Esophagus muscularis mucosa (tissue), 4 donors: ENCODE data around the gene AHRR. TPM values are rescaled to one million over a fixed set of nuclear protein-coding genes. Genes with fewer than 3 reads are reported as not detected.
"Not testable (repeated sequence)": the region's sequence is repeated elsewhere in the genome, so short reads cannot be mapped to it uniquely, and the experiment has no call there.

Experiments
- DNase-seq: peaks from one replicate; pipeline ENCODE4 v3.0.0-alpha.2; 2017; ENCODE audit errors: extremely low spot score
- H3K27ac ChIP-seq, 4 donors: fragments of 200-600 bp; sonication (generic); replicated peaks in 1 of 4; 1 replicate in 3 of 4; 2 replicates in 1 of 4; pipeline ENCODE4 v1.5.1; 2016 to 2019; ENCODE audit warnings: mild to moderate bottlenecking in 1 of 4
- H3K27me3 ChIP-seq, 4 donors: fragments of 200-600 bp; sonication (generic); one replicate each; pipeline versions ENCODE4 v1.5.1 to v1.6.0; 2016 to 2019
- H3K36me3 ChIP-seq, 4 donors: fragments of 200-600 bp; sonication (generic); one replicate each; pipeline ENCODE4 v1.5.1; 2016 to 2019
- H3K4me1 ChIP-seq, 4 donors: fragments of 200-600 bp; sonication (generic); one replicate each; pipeline ENCODE4 v1.5.1; 2016 to 2019
- H3K4me3 ChIP-seq, 4 donors: fragments of 200-600 bp; sonication (generic); 1 replicate in 2 of 4; 2 replicates in 2 of 4; pipeline ENCODE4 v1.5.1; 2016 to 2019; ENCODE audit warnings: mild to moderate bottlenecking in 4 of 4, moderate library complexity in 1 of 4
- H3K9me3 ChIP-seq, 4 donors: fragments of 200-600 bp; sonication (generic); 1 replicate in 3 of 4; 2 replicates in 1 of 4; pipeline ENCODE4 v1.5.1; 2016 to 2019
- CTCF ChIP-seq, 3 experiments: fragments of 200-600 bp in 2 of 3; fragments of 450-650 bp in 1 of 3; sonication (generic) in 2 of 3; IDR thresholded peaks; one replicate each; pipeline ENCODE4 v1.5.1; 2017 to 2019; ENCODE audit warnings: antibody characterized with exemption in 3 of 3, mild to moderate bottlenecking in 2 of 3, moderate library complexity in 1 of 3
- EP300 ChIP-seq: sonication (generic); formaldehyde crosslinking; IDR thresholded peaks from one replicate; pipeline ENCODE4 v1.6.1; 2017; ENCODE audit warnings: antibody characterized with exemption
- POLR2A ChIP-seq: fragments of 450-650 bp; IDR thresholded peaks from one replicate; pipeline ENCODE4 v1.6.1; 2017; ENCODE audit warnings: antibody characterized with exemption, moderate library complexity, mild to moderate bottlenecking, low read depth
- POLR2AphosphoS5 ChIP-seq, 2 donors: sonication (generic); formaldehyde crosslinking; IDR thresholded peaks; one replicate each; pipeline ENCODE4 v1.6.1; 2017; ENCODE audit warnings: antibody characterized with exemption in 2 of 2
- WGBS: methylation state at CpG from one replicate; pipeline ENCODE4 v1.1.5; 2018; 5-methylcytosine and 5-hydroxymethylcytosine counted together
- intact Hi-C: fragments of 100-400 bp; cut with DNase I; formaldehyde crosslinking; loops from one replicate; pipeline ENCODE4 v1.15.1; 2023
- total RNA-seq, 4 donors: library from RNA; depleted of rRNA; stranded (reverse); fragments of >200 nt; gene quantifications; one replicate each; pipeline versions ENCODE4 v1.1.0 to v1.2.1, GENCODE V29; 2016

The AHRR gene
- total RNA-seq, 4 donors from 2014 or later = 0.33 to 5.5 (median 0.86) TPM

GRCh38 chr5:285991-286557, 35.4 kb upstream of the AHRR start:
- Histone ChIP-seq H3K4me3 (no peak overlapping the region), H3K36me3 (peaks cover 0 to 32% (median 28%) of the 10 kb centered on the region in 4 donors), H3K27me3 (no peaks in the 10 kb centered on the region), H3K27ac (no peak overlapping the region), H3K9me3 (no peaks in the 10 kb centered on the region), H3K4me1 (no peaks in the 10 kb centered on the region)
- intact Hi-C loops = no loop called here
- DNase-seq = no peak
- no peak for TF ChIP-seq POLR2A
- no peak for TF ChIP-seq CTCF (IDR thresholded peaks at IDR 0.05)
- no peak for TF ChIP-seq EP300
- no peak for TF ChIP-seq POLR2AphosphoS5 (IDR thresholded peaks at IDR 0.05)
- WGBS = 87% methylated on average over 13 of the region's 14 CpGs

- H3K4me3 ChIP-seq, H3K27ac ChIP-seq, intact Hi-C loops, H3K27me3 ChIP-seq, H3K4me1 ChIP-seq, DNase-seq, H3K9me3 ChIP-seq: not testable (repeated sequence)
- peaks cover 0 to 26% (median 17%) of the 10 kb centered on the region in 4 donors for H3K36me3 ChIP-seq
- 86% methylated on average over 8 of the region's 13 CpGs for WGBS
Measured at GRCh38 chr5:290200-290599, 31.3 kb upstream of the AHRR start.

DNA sequence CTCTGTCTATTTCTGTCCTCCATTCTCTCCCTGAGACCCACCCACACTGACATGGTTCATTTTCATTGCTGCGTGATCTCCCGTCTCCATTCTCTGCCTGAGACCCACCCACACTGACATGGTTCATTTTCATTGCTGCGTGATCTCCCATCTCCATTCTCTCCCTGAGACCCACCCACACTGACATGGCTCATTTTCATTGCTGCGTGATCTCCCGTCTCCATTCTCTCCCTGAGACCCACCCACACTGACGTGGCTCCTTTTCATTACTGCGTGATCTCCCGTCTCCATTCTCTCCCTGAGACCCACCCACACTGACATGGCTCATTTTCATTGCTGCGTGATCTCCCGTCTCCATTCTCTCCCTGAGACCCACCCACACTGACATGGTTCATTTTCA, 30.2 kb upstream of the AHRR start:
- WGBS = 90% methylated on average over 10 of the region's 10 CpGs
- H3K27me3 ChIP-seq, DNase-seq, intact Hi-C loops, H3K4me1 ChIP-seq, H3K9me3 ChIP-seq, H3K27ac ChIP-seq, H3K4me3 ChIP-seq: not testable (repeated sequence)
- peaks cover 0 to 18% (median 6%) of the 10 kb centered on the region in 4 donors for H3K36me3 ChIP-seq

- DNase-seq, H3K4me3 ChIP-seq, H3K9me3 ChIP-seq, H3K4me1 ChIP-seq, H3K27me3 ChIP-seq, H3K27ac ChIP-seq, intact Hi-C loops: not testable (repeated sequence)
- H3K36me3 ChIP-seq = peaks cover 0 to 14% (median 3%) of the 10 kb centered on the region in 4 donors
- WGBS = 94% methylated on average over 13 of the region's 17 CpGs
Measured at GRCh38 chr5:294788-295187, 26.7 kb upstream of the AHRR start.

- H3K9me3 ChIP-seq = not testable (repeated sequence)
Measured at GRCh38 chr5:296207-296606, 25.3 kb upstream of the AHRR start.

DNA sequence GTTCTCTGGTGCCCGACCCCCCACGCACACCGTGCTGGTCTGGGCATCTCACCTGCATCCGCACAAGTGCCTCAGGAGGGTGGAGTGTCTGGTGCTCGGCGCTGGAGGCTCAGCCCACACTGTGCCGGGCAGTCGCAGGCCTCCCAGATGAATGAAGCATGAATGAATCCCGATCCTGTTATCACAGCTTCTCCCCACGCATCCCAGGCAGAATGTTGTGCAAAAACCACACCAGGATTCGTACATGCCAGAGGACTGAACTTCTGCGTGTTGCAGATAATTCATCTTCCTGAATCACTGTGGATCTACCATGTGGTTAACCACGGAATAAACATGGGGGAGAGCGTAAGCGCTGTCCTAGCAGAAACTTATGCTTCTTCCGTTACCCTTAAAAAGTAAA, 24.6 kb upstream of the AHRR start:
- WGBS = 95% methylated on average over 16 of the region's 16 CpGs
- H3K36me3 ChIP-seq = peaks cover 0 to 14% (median 3%) of the 10 kb centered on the region in 4 donors
- H3K4me1 ChIP-seq, H3K9me3 ChIP-seq, DNase-seq, intact Hi-C loops, H3K4me3 ChIP-seq, H3K27ac ChIP-seq, H3K27me3 ChIP-seq: not testable (repeated sequence)

More at GRCh38 chr5:296207-296606, 25.3 kb upstream of the AHRR start:
- H3K4me1 ChIP-seq, DNase-seq, H3K27ac ChIP-seq, H3K4me3 ChIP-seq, H3K27me3 ChIP-seq, intact Hi-C loops: not testable (repeated sequence)
- H3K36me3 ChIP-seq = peaks cover 0 to 14% (median 3%) of the 10 kb centered on the region in 4 donors
- WGBS = 86% methylated on average over 10 of the region's 10 CpGs

DNA sequence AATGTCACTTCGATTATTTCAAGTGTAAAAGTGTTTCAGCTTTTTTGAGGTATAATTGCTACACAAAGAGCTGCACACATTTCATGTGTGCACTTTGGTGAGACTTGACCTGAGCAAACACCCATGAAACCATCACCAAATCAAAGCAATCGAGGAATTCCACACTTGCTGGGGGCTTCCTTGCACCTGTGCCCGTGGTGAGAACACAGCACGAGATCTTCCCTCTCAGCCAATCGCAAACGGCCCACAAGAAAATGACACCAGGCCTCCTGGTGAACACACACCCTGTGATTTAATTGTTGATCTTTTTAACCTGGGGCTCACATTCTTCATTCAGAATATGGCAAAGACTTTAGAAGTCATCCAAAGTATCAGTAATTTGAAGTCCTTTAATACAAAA, 24.1 kb upstream of the AHRR start:
- H3K4me1 ChIP-seq, H3K27me3 ChIP-seq, H3K9me3 ChIP-seq, intact Hi-C loops, H3K27ac ChIP-seq, H3K4me3 ChIP-seq, DNase-seq: not testable (repeated sequence)
- peaks cover 0 to 14% (median 3%) of the 10 kb centered on the region in 4 donors for H3K36me3 ChIP-seq
- WGBS = 76% methylated on average over 6 of the region's 6 CpGs

DNA sequence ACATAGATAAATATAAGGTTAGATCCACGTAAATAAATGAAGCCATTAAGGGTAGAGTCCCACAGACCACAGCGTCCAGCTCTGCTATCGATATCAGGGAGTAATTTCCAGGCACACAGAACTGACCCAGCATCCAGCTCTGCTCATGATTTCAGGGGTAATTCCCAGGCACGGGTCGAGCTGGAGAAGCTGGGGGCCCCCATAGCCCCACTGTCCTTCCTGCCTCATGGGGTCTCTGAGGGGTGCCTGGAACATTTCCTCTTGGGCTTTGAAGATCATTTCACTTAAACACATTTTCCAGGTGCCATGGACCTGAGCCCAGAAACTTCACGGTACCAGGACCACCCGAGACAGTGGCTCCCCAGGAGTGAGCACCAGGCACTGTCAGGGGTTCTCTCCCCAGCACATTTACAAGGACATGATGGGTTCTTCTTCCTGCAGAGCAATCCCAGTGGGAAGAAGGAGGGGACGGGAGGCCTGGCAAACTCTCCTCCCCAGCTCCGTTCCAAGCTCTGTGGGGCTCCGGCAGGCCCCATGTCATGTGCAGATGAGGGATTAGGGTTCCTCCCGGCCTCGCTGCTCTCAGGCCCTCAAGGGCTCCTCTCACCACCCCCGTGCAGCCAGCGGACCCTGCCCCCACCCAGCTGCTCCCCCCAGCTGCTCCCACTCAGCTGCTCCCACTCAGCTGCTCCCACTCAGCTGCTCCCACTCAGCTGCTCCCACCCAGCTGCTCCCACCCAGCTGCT, 23.4 kb upstream of the AHRR start:
- not testable (repeated sequence) for DNase-seq

More for the DNA sequence above, 23.4 kb upstream of the AHRR start:
- intact Hi-C loops, H3K27ac ChIP-seq, H3K36me3 ChIP-seq, H3K4me3 ChIP-seq, H3K27me3 ChIP-seq, H3K9me3 ChIP-seq, H3K4me1 ChIP-seq: not testable (repeated sequence)
- WGBS = 75% methylated on average over 6 of the region's 14 CpGs
